ENCODE measurements around the gene ACTRT2.

ACTRT2 gene

GRCh38 chr1:3033040-3033789 is 11.9 kb downstream of the ACTRT2 start:
- peak; percentile 20 for DNase-seq (ENCODE audit: low read depth)

DNA sequence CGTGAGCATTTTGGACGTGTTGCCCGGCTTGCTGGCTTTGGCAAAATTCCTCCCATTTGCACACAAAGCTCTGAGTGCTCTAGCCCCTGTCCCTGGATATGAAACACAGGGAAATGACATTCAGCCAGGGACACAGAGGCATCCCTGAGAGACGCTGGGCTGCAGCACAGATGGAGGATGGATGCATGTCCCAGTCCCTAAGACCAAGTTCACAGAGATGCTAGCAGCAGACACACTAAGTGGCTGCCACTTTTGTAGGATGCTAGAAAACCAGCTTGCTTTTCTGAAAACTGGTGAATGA is 12.5 kb downstream of the ACTRT2 start:
- DNase-seq (ENCODE audit: low read depth), result no peak

DNA sequence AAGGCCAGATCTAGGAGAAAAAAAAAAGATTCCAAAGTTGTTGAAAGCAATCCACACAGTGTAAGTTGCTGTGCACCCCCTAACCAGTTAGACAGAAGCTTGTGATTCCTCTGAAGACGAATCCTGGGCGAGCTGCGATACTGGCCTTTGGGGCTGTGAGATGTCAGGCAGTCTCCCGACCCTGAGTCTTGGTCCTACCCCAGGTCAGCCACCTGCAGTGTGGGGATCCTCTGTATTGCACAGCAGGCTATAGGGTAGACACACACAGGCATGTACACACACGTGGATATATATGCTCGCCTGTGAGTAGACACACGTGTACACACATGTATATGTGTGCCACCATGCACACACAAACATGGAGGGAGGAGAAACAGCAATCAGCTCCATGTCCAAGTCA is 12.9 kb downstream of the ACTRT2 start:
- no peak for DNase-seq (ENCODE audit: low read depth)

DNA sequence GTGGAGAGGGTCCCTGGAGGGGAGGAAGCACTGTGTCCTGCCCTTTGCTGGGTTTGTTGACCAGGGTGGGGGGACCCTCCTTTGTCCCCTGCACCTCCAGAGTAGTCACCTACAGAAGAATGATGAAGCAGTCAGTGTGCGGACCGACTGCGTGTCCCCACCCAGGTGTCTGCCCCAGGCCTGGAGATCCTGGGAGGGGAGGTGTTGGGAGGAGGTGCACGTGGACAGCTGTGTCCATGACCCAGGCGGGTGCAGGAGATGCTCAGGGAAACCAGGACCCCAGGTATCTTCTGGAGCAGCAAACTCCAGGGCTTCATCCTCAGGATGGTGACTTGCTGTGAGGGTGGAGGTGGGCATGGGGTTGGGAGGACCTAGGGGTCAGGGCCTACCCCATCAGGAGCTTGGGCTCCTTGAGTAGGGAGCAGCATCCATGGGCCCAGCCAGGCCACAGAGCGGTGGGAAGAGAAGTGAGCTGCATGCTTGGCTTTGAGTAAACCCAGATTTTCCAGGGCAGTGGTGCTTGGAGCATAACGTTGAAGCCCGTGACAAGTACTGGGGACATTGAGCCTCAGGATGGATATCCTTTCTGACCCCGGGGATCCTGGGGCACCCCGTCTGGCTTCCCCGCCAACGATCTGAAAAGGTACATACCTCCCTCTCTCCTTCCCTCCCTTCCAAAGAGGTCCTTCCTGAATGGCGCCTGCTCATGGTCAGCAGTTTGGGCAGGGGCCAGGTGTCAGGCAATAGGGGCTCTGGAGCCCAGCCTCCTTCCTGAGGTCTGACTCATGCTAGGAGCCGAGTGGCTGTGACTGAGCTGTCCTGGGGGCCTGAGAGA is 13.7 kb downstream of the ACTRT2 start:
- no peak for DNase-seq (ENCODE audit: low read depth)

GRCh38 chr1:3035563-3036446 is 14.5 kb downstream of the ACTRT2 start:
- DNase-seq (ENCODE audit: low read depth), result no peak

- DNase-seq (ENCODE audit: low read depth), result no peak
These were observed 15.4 kb downstream of the ACTRT2 start for GRCh38 chr1:3036447-3037280.

DNA sequence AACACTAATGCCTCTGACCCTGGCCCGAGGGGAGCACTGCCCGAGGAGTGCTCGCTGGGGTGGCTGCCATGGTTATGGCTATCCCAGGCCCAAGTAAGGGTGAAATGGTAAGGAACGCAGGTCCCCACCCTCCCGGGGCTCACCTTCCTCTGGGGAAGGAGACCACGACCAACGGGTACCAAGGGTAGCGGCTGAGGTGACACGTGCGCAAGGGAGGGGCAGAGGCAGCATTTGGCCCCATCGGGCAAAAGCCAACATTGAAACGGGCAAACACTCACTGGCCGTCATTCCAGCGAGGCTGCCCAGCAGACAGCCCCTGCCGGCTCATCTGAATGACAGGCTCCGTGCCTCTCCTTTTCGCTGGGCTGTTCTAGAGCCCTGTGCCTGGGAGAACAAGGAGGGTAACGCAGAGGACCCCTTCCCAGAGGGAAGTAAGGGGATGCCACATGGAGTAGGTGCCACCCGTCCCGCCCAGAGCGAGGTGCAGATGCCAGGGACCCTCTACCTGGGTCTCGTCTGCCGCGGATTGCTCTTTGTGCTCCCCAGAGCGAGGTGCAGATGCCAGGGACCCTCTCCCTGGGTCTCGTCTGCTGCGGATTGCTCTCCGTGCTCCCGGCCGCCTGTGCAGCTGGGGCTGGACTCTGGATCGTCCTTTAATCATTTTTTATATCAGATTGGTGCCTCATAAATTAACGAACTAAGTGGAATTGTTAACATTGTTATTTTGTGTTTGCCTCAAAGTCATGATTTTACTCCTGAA is 16.2 kb downstream of the ACTRT2 start:
- DNase-seq (ENCODE audit: low read depth), result no peak

DNA sequence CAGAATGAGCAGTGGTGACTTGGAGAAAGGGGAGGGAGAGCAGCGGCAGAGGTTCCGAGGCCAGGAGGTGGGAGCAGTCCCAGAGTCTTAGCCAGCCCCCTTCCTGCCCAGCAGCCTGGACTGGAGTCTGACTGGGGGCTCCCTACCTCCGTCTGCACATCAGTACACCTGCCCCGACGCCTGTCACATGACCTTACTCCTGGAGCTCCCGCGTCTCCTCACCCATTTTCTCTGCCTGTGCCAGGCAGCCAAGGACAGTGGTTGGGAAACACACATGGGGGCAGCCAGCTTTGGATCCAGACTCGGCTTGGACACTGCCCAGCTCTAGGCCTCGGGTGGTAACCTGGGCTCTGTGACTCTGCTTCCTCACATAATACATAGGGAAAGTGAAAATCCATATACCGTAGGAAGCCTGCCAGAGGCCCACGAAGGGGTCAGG is 16.9 kb downstream of the ACTRT2 start:
- no peak for DNase-seq (ENCODE audit: low read depth)

- no peak for DNase-seq (ENCODE audit: low read depth)
These were observed 17.4 kb downstream of the ACTRT2 start for GRCh38 chr1:3038571-3039181.

DNA sequence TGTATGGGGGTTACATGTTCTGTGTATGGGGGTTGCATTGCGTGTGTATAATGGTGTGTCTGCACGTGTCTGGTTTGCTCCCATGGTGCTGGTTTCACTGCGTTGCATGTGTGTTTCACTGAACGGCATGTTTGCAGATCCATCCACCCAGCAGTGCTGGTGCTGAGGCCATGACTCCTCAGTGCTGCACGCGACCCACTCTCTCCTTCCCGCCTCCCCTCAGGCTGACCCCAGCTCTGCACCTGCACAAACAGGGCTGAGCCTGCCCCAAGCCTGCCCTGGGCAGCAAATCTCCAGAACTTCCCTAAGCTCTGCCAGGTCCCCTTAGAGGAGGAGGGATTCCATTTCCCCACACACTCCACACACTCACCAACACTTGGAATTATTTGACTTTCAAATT is 18.7 kb downstream of the ACTRT2 start:
- DNase-seq (ENCODE audit: low read depth), result no peak

GRCh38 chr1:3042481-3042880 is 21.2 kb downstream of the ACTRT2 start:
- DNase-seq (ENCODE audit: low read depth), result no peak

- DNase-seq (ENCODE audit: low read depth), result no peak
These were observed 27.9 kb downstream of the ACTRT2 start for GRCh38 chr1:3049164-3049563.

- DNase-seq (ENCODE audit: low read depth), result no peak
These were observed 28.6 kb downstream of the ACTRT2 start for GRCh38 chr1:3049905-3050304.

DNA sequence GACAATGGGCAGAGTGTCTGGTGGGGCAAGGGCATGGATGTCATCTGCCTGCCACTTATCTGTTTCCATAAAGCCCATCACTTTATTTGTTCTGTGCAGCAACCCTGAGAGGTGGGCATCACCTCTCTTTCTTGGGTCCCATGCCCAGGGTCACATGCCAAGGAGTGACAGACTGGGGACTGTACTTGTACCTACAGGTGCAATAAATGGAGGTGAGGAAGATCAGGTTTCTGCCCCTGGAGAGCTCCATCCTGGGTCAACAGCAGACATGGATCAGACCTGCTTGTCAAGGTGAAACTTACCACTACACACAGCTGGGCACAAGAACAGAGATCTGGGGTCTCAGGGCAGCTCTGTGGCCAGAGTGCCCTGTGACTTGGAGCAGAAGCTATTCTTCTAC is 29.3 kb downstream of the ACTRT2 start:
- DNase-seq (ENCODE audit: low read depth), result no peak

GRCh38 chr1:3051270-3052268 is 30.3 kb downstream of the ACTRT2 start:
- no peak for DNase-seq (ENCODE audit: low read depth)

GRCh38 chr1:3052501-3052900 is 31.2 kb downstream of the ACTRT2 start:
- DNase-seq (ENCODE audit: low read depth), result no peak

DNA sequence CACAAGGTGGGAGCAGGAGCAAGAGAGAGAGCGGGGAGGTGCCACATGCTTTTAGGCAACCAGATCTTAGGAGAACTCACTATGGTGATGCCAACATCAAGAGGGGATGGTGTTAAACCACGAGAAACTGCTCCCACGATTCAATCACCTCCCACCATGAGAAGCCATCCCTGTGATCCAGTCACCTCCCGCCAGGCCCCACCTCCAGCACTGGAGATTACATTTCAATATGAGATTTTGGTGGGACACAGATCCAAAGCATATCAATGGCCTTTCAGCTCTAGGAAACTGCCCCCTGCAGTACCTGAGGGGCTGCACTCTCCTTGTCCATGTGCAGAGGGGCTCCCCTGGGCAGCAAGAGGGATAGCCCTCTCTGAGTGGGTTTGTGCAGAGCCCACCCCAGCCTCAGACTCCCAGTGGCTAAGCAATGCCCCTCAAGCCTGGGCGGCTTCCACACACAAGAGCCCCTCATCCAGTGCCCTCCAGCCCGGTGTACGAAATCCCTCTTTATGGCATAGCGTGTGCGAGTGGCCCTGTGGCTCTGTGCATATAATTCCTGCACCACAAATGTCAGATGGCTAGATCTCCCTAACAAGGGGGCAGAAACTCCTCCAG is 32.2 kb downstream of the ACTRT2 start:
- DNase-seq (ENCODE audit: low read depth), result no peak

DNA sequence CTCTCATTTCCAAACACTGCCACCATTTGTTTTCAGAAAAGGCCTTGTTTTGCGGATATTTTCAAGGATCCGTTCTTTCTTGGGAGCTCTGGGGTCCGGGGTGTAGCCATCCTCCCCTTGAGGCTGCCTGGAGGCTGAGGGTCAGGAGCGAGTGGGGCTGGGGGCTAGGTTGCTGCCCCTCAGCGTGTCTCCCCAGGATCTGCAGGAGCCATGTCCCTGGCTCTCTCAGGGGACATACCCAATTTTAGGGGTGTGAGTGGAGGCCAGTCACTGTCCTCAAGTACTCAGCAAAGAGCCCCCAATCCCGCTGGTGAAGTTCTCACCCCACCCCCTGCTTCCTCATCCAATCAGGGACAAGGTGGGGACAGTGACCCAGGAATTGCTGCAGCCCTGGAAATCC is 32.7 kb downstream of the ACTRT2 start:
- no peak for DNase-seq (ENCODE audit: low read depth)

DNA sequence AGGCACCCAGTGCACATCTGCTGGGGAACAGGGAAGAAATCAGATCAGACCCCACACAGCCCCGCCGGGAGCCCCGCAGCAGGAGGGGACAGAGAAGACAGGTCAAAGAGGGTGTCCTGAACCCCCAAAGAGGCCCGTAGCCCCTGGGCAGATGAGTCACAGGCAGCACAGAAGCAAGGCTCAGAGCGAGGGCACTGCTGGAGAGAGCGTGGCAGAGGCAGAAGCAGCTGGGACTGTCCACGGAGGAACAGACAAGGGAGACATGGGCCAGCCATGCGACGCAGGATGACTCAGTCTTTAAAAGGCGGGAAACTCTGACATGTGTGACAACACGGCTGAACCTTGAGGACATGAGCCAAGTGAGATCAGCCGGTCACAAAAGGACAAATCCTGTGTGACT is 33.2 kb downstream of the ACTRT2 start:
- DNase-seq (ENCODE audit: low read depth), result no peak

All from stimulated activated CD8-positive, alpha-beta memory T cell treated with anti-CD3 and anti-CD28 coated beads, Interleukin-12 subunit alpha, Interleukin-12 subunit beta, amount 100 ng/mL, for 1 hour (primary cell).